ENCODE results near the gene ESCO1.
"Not testable (repeated sequence)": the region's sequence is repeated elsewhere in the genome, so short reads cannot be mapped to it uniquely, and the experiment has no call there.

The ESCO1 gene

GRCh38 chr18:21593540-21594257 lies 6.8 kb downstream of the ESCO1 start:
- FAIRE-seq, result no peak
- DNase-seq (ENCODE audit: insufficient read length, low spot score), result no peak

- not testable (repeated sequence) for FAIRE-seq; DNase-seq (ENCODE audit: insufficient read length, low spot score)
Measured at GRCh38 chr18:21592361-21592760, 8.1 kb downstream of the ESCO1 start.

GRCh38 chr18:21584391-21584790 lies 16.1 kb downstream of the ESCO1 start:
- FAIRE-seq (no peak), DNase-seq (ENCODE audit: insufficient read length, low spot score) (no peak)

- DNase-seq (ENCODE audit: insufficient read length, low spot score) (no peak), FAIRE-seq (no peak)
Measured at GRCh38 chr18:21575656-21576055, 24.8 kb downstream of the ESCO1 start.

GRCh38 chr18:21571772-21572171 lies 28.7 kb downstream of the ESCO1 start:
- no peak for FAIRE-seq
- no peak for DNase-seq (ENCODE audit: insufficient read length, low spot score)

GRCh38 chr18:21559195-21559594 lies 41.3 kb downstream of the ESCO1 start:
- DNase-seq (ENCODE audit: insufficient read length, low spot score) (no peak), FAIRE-seq (no peak)

GRCh38 chr18:21557607-21558253 lies 42.8 kb downstream of the ESCO1 start:
- FAIRE-seq, result no peak

GRCh38 chr18:21550510-21550970 lies 50.0 kb downstream of the ESCO1 start:
- no peak for FAIRE-seq
- no peak for DNase-seq (ENCODE audit: insufficient read length, low spot score)

More at GRCh38 chr18:21557607-21558253, 42.8 kb downstream of the ESCO1 start:
- no peak for DNase-seq (ENCODE audit: insufficient read length, low spot score)

GRCh38 chr18:21548647-21549046 lies 51.9 kb downstream of the ESCO1 start:
- DNase-seq (ENCODE audit: insufficient read length, low spot score), result no peak

GRCh38 chr18:21546423-21546822 lies 54.1 kb downstream of the ESCO1 start:
- DNase-seq (ENCODE audit: insufficient read length, low spot score), result no peak
- FAIRE-seq, result no peak

More at GRCh38 chr18:21548647-21549046, 51.9 kb downstream of the ESCO1 start:
- FAIRE-seq, result no peak

GRCh38 chr18:21538230-21538629 lies 62.3 kb downstream of the ESCO1 start:
- FAIRE-seq (peak; percentile 40), DNase-seq (ENCODE audit: insufficient read length, low spot score) (no peak)

GRCh38 chr18:21534327-21534726 lies 66.2 kb downstream of the ESCO1 start:
- no peak for FAIRE-seq
- no peak for DNase-seq (ENCODE audit: insufficient read length, low spot score)

GRCh38 chr18:21526463-21526862 lies 74.0 kb downstream of the ESCO1 start:
- DNase-seq (ENCODE audit: insufficient read length, low spot score) (no peak), FAIRE-seq (no peak)

- DNase-seq (ENCODE audit: insufficient read length, low spot score), result no peak
- no peak for FAIRE-seq
Measured at GRCh38 chr18:21525916-21526315, 74.6 kb downstream of the ESCO1 start.

GRCh38 chr18:21522530-21522929 lies 78.0 kb downstream of the ESCO1 start:
- FAIRE-seq (no peak), DNase-seq (ENCODE audit: insufficient read length, low spot score) (no peak)

- DNase-seq (ENCODE audit: insufficient read length, low spot score) (no peak), FAIRE-seq (no peak)
Measured at GRCh38 chr18:21513741-21514140, 86.8 kb downstream of the ESCO1 start.

- no peak for DNase-seq (ENCODE audit: insufficient read length, low spot score)
- no peak for FAIRE-seq
Measured at GRCh38 chr18:21513292-21513691, 87.2 kb downstream of the ESCO1 start.

- FAIRE-seq, result no peak
- DNase-seq (ENCODE audit: insufficient read length, low spot score), result no peak
Measured at GRCh38 chr18:21509062-21509461, 91.4 kb downstream of the ESCO1 start.

GRCh38 chr18:21507913-21508701 lies 92.4 kb downstream of the ESCO1 start:
- FAIRE-seq, result no peak
- DNase-seq (ENCODE audit: insufficient read length, low spot score), result no peak

- FAIRE-seq (no peak), DNase-seq (ENCODE audit: insufficient read length, low spot score) (no peak)
Measured at GRCh38 chr18:21502661-21503060, 97.8 kb downstream of the ESCO1 start.

- no peak for FAIRE-seq
- no peak for DNase-seq (ENCODE audit: insufficient read length, low spot score)
Measured at GRCh38 chr18:21499997-21500396, 100.5 kb downstream of the ESCO1 start.

Data from GM19239 (cell line).